HepG2 (cell line): ENCODE measurements around the gene TMEM129. TPM values are rescaled to one million over a fixed set of nuclear protein-coding genes. Genes with fewer than 3 reads are reported as not detected.

ENCODE experiments used
- ARHGAP35 ChIP-seq: sonication (generic); formaldehyde crosslinking; IDR thresholded peaks from 2 replicates; pipeline ENCODE4 v1.9.0; 2022; ENCODE audit warnings: mild to moderate bottlenecking, inconsistent platforms, moderate library complexity, missing genetic modification reagents, borderline replicate concordance
- CREM ChIP-seq, 2 experiments: sonication (generic) in 1 of 2; formaldehyde crosslinking in 1 of 2; IDR thresholded peaks; 2 replicates each; pipeline versions ENCODE4 v1.4.0 to v1.6.1; 2016 to 2020; ENCODE audit warnings: antibody characterized with exemption in 1 of 2, mild to moderate bottlenecking in 1 of 2, missing genetic modification reagents in 1 of 2
- ELF3 ChIP-seq: IDR thresholded peaks from 2 replicates; pipeline ENCODE4 v1.6.1; 2016; ENCODE audit warnings: missing genetic modification reagents, missing compliant biosample characterization
- FOXA3 ChIP-seq: IDR thresholded peaks from 2 replicates; pipeline ENCODE4 v1.6.1; 2016; ENCODE audit warnings: missing genetic modification reagents, missing compliant biosample characterization
- GPN1 ChIP-seq: sonication (generic); formaldehyde crosslinking; IDR thresholded peaks from 2 replicates; pipeline ENCODE4 v1.5.1; 2020; ENCODE audit warnings: missing genetic modification reagents, borderline replicate concordance
- IKZF5 ChIP-seq: IDR thresholded peaks from 2 replicates; pipeline ENCODE4 v1.6.1; 2018; ENCODE audit warnings: missing genetic modification reagents, mild to moderate bottlenecking, missing compliant biosample characterization
- KAT7 ChIP-seq: IDR thresholded peaks from 2 replicates; pipeline ENCODE4 v1.6.1; 2018; ENCODE audit warnings: borderline replicate concordance, missing compliant biosample characterization
- MED13 ChIP-seq: sonication (generic); formaldehyde crosslinking; IDR thresholded peaks from 2 replicates; pipeline ENCODE4 v1.5.0; 2020; ENCODE audit warnings: missing genetic modification reagents
- SOX13 ChIP-seq, 3 experiments: fragments of 450-650 bp in 1 of 3; sonication (generic) in 1 of 3; formaldehyde crosslinking in 1 of 3; IDR thresholded peaks in 2 of 3; conservative IDR thresholded peaks in 1 of 3; 2 replicates each; pipeline versions ENCODE4 v1.5.0 to v1.6.1; 2016 to 2020; ENCODE audit warnings: antibody characterized with exemption in 1 of 3, mild to moderate bottlenecking in 1 of 3, missing compliant biosample characterization in 1 of 3, missing genetic modification reagents in 1 of 3, moderate library complexity in 1 of 3
- THYN1 ChIP-seq: sonication (generic); formaldehyde crosslinking; IDR thresholded peaks from 2 replicates; pipeline ENCODE4 v1.8.1; 2023; ENCODE audit warnings: low read depth, mild to moderate bottlenecking, moderate library complexity, missing genetic modification reagents, borderline replicate concordance
- ZFP41 ChIP-seq: sonication (generic); formaldehyde crosslinking; IDR thresholded peaks from 2 replicates; pipeline ENCODE4 v1.4.0; 2020; ENCODE audit warnings: mild to moderate bottlenecking, missing genetic modification reagents, borderline replicate concordance
- ZNF142 ChIP-seq: sonication (generic); formaldehyde crosslinking; IDR thresholded peaks from 2 replicates; pipeline ENCODE4 v1.4.0; 2020; ENCODE audit warnings: missing genetic modification reagents
- ZNF205 ChIP-seq: IDR thresholded peaks from 2 replicates; pipeline ENCODE4 v1.6.1; 2018; ENCODE audit warnings: missing biosample characterization, missing genetic modification reagents
- ZNF232 ChIP-seq: sonication (generic); formaldehyde crosslinking; IDR thresholded peaks from 2 replicates; pipeline ENCODE4 v1.4.0; 2020; ENCODE audit warnings: missing genetic modification reagents, borderline replicate concordance
- ZNF430 ChIP-seq: sonication (generic); formaldehyde crosslinking; IDR thresholded peaks from 2 replicates; pipeline ENCODE4 v1.9.0; 2021; ENCODE audit warnings: mild to moderate bottlenecking, missing genetic modification reagents
- ZNF446 ChIP-seq: sonication (generic); formaldehyde crosslinking; IDR thresholded peaks from 2 replicates; pipeline ENCODE4 v1.5.0; 2020; ENCODE audit warnings: mild to moderate bottlenecking, missing genetic modification reagents
- ZNF496 ChIP-seq: sonication (generic); formaldehyde crosslinking; IDR thresholded peaks from 2 replicates; pipeline ENCODE4 v1.8.1; 2023; ENCODE audit warnings: mild to moderate bottlenecking, moderate library complexity, missing genetic modification reagents; ENCODE audit not compliant: insufficient replicate concordance
- ZNF703 ChIP-seq: sonication (generic); formaldehyde crosslinking; IDR thresholded peaks from 2 replicates; pipeline ENCODE4 v1.5.1; 2020; ENCODE audit warnings: missing genetic modification reagents, mild to moderate bottlenecking, moderate library complexity, borderline replicate concordance
- polyA plus RNA-seq, 8 experiments: library from polyadenylated mRNA; depleted of rRNA in 3 of 8; stranded (reverse) in 7 of 8; unstranded in 1 of 8; fragments of >200 nt; fragmentation: Illumina TruSeq in 4 of 8; extraction: Trizol in 4 of 8; gene quantifications; 2 replicates each; pipeline versions ENCODE4 v1.2.1 to v1.2.3, GENCODE V29; 2011 to 2016; ENCODE audit warnings: low read depth in 4 of 8, missing spikeins in 1 of 8, mixed read lengths in 1 of 8; ENCODE audit not compliant: insufficient read depth in 1 of 8
- total RNA-seq, 5 experiments: library from RNA; depleted of rRNA; stranded (reverse); fragments of >200 nt; fragmentation: Illumina TruSeq; extraction: Trizol; gene quantifications; 2 replicates each; pipeline ENCODE4 v1.2.3, GENCODE V29; 2016; ENCODE audit warnings: low read depth in 1 of 5
- TF ChIP-seq, protein P1 (sequence below): sonication (generic); formaldehyde crosslinking; IDR thresholded peaks from 2 replicates; pipeline ENCODE4 v1.5.1; 2020; ENCODE audit warnings: missing genetic modification reagents, mild to moderate bottlenecking, borderline replicate concordance

The TMEM129 gene
- total and polyA plus RNA-seq, 2 of the 13 experiments (the other 11 are each of a cell fraction or from before 2014, with no cell fraction given): 19.0 to 25.8 TPM

- TF ChIP-seq ZNF142 (0 out of 2 replicates have a peak, but pooled peaks have one; percentile 36), CREM (IDR thresholded peaks at IDR 0.05) (peak; percentile 42), CREM (CRISPR knock-in tag; IDR thresholded peaks at IDR 0.05) (no peak), GPN1 (CRISPR knock-in tag) (no peak), FOXA3 (CRISPR knock-in tag) (peak; percentile 51; the same call in 1 of the 2 replicates), ZNF205 (CRISPR knock-in tag) (no peak), MED13 (CRISPR knock-in tag) (no peak), ZNF496 (CRISPR knock-in tag) (no peak), THYN1 (no peak), ZNF446 (CRISPR knock-in tag) (peak; percentile 84; the same call in 1 of the 2 replicates), IKZF5 (CRISPR knock-in tag) (0 out of 2 replicates have a peak, but pooled peaks have one; percentile 14), ZNF232 (CRISPR knock-in tag) (peak; percentile 47; the same call in 1 of the 2 replicates), ELF3 (0 out of 2 replicates have a peak, but pooled peaks have one; percentile 23), ARHGAP35 (no peak; the same call in 1 of the 2 replicates), ZNF430 (CRISPR knock-in tag) (peak; percentile 80; the same call in 1 of the 2 replicates), ZFP41 (CRISPR knock-in tag) (0 out of 2 replicates have a peak, but pooled peaks have one; percentile 17), KAT7 (CRISPR knock-in tag) (0 out of 2 replicates have a peak, but pooled peaks have one; percentile 17), ZNF703 (0 out of 2 replicates have a peak, but pooled peaks have one; percentile 55), SOX13 (IDR thresholded peaks at IDR 0.05) (no peak), SOX13 (CRISPR knock-in tag; conservative IDR thresholded peaks at IDR 0.05 in 1 of 2, IDR thresholded peaks at IDR 0.05 in 1 of 2) (no peak; a peak in 1 of 4 replicates)
- TF ChIP-seq, protein P1, sequence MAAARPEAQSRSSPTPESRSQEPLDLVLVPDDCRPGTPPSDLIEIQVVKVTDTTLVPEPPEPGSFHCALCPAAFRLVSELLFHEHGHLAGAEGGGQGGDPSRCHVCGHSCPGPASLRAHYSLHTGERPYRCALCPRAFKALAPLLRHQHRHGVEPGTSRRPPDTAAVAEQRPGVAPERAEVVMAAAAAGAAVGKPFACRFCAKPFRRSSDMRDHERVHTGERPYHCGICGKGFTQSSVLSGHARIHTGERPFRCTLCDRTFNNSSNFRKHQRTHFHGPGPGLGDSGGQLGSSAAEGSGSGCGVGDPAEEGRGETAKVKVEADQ (CRISPR knock-in tag): 0 out of 2 replicates have a peak, but pooled peaks have one; percentile 5
Observed at GRCh38 chr4:1768367-1769034, 47.4 kb upstream of the TMEM129 start (continued).
